GM12878 (cell line): ENCODE results near the gene REEP1. TPM values are rescaled to one million over a fixed set of nuclear protein-coding genes. Genes with fewer than 3 reads are reported as not detected.

Source experiments
- ATAC-seq: fragments of 200-7000 bp; cut with Tn5 transposase; 3 replicates; pipeline ENCODE4 v1.9.1; 2020; ENCODE audit warnings: mild to moderate bottlenecking, moderate library complexity
- BruUV-seq: library from RNA; stranded (reverse); fragments of 400-500 nt; replicated peaks from 2 replicates; lab custom pipeline; 2021; lab: Mats Ljungman, UMichigan
- CTCF ChIA-PET: fragments of 300-600 bp; sonication (Branson Sonifier 250); formaldehyde crosslinking; extraction: SDS; loops from one replicate; lab custom pipeline; 2021; ENCODE audit warnings: inconsistent platforms; lab: Yijun Ruan, JAX
- POLR2A ChIA-PET: fragments of 350-600 bp; formaldehyde crosslinking; extraction: SDS; loops from one replicate; lab custom pipeline; 2021; ENCODE audit warnings: inconsistent platforms; lab: Charles Lee
- RAD21 ChIA-PET: fragments of 300-600 bp; sonication (Branson Sonifier 250); formaldehyde crosslinking; loops from one replicate; lab custom pipeline; 2023; ENCODE audit warnings: antibody characterized with exemption; ENCODE audit not compliant: unreplicated experiment; lab: Charles Lee
- SMC1A ChIA-PET: fragments of 300-600 bp; sonication (Branson Sonifier 250); formaldehyde crosslinking; loops from one replicate; lab custom pipeline; 2023; ENCODE audit not compliant: unreplicated experiment, uncharacterized antibody; lab: Charles Lee
- DNase-seq: peaks from one replicate; pipeline ENCODE4 v3.0.0-alpha.2; 2011; ENCODE audit warnings: low read depth, low spot score
- FAIRE-seq: peaks from 3 replicates; lab custom pipeline; 2011; peaks lifted over from hg19 to GRCh38; lab: Jason Lieb, UNC
- H2AFZ ChIP-seq: 2 replicates; pipeline ENCODE4 v1.6.0; 2011; ENCODE audit warnings: low read depth, low read length, control low read depth; ENCODE audit not compliant: control insufficient read depth
- H3K27ac ChIP-seq: 2 replicates; pipeline ENCODE4 v1.5.1; 2011; ENCODE audit warnings: control low read depth; ENCODE audit not compliant: control insufficient read depth, insufficient read depth
- H3K27me3 ChIP-seq, 2 experiments: replicated peaks in 1 of 2; 2 replicates each; pipeline versions ENCODE4 v1.6.0 to v1.6.1; 2011; ENCODE audit warnings: low read length in 1 of 2; ENCODE audit not compliant: control insufficient read depth in 2 of 2, insufficient read depth in 2 of 2
- H3K36me3 ChIP-seq, 2 experiments: 2 replicates each; pipeline ENCODE4 v1.5.1; 2011; ENCODE audit warnings: low read length in 1 of 2; ENCODE audit not compliant: control insufficient read depth in 2 of 2, insufficient read depth in 2 of 2
- H3K4me1 ChIP-seq: 2 replicates; pipeline ENCODE4 v1.6.1; 2011; ENCODE audit warnings: mild to moderate bottlenecking, low read length, moderate library complexity, mixed read lengths; ENCODE audit not compliant: control insufficient read depth, insufficient read depth
- H3K4me2 ChIP-seq: 2 replicates; pipeline ENCODE4 v1.6.0; 2011; ENCODE audit warnings: control low read depth; ENCODE audit not compliant: control insufficient read depth, insufficient read depth
- H3K4me3 ChIP-seq: fragments of 200-600 bp; sonication (generic); 2 replicates; pipeline ENCODE4 v1.5.1; 2016
- H3K79me2 ChIP-seq: 2 replicates; pipeline ENCODE4 v1.6.0; 2011; ENCODE audit warnings: low read length; ENCODE audit not compliant: control insufficient read depth, insufficient read depth
- H3K9ac ChIP-seq: 2 replicates; pipeline ENCODE4 v1.8.0; 2011; ENCODE audit warnings: low read length, control low read depth, mixed read lengths; ENCODE audit not compliant: control insufficient read depth, insufficient read depth
- H3K9me3 ChIP-seq: replicated peaks from 3 replicates; pipeline ENCODE4 v1.5.1; 2011; ENCODE audit warnings: mild to moderate bottlenecking, low read length; ENCODE audit not compliant: control insufficient read depth, insufficient read depth
- H4K20me1 ChIP-seq: 2 replicates; pipeline ENCODE4 v1.6.0; 2011; ENCODE audit not compliant: control insufficient read depth, insufficient read depth
- SPI1 ChIP-seq: IDR thresholded peaks from 2 replicates; pipeline ENCODE4 v1.6.1; 2011; ENCODE audit warnings: low read depth, mild to moderate bottlenecking, low read length, moderate library complexity, borderline replicate concordance; ENCODE audit not compliant: insufficient read depth
- STAT1 ChIP-seq: fragments of 450-650 bp; conservative IDR thresholded peaks from 2 replicates; pipeline ENCODE4 v1.6.1; 2014; ENCODE audit warnings: antibody characterized with exemption, mild to moderate bottlenecking
- TCF12 ChIP-seq: IDR thresholded peaks from 2 replicates; pipeline ENCODE4 v1.6.1; 2011; ENCODE audit warnings: low read depth, mild to moderate bottlenecking, low read length
- TCF7 ChIP-seq: IDR thresholded peaks from 2 replicates; pipeline ENCODE4 v1.6.1; 2014; ENCODE audit warnings: antibody characterized with exemption, borderline replicate concordance
- WGBS: methylation state at CpG from one replicate; pipeline ENCODE4 v1.1.6; 2016; ENCODE audit warnings: low lambda C conversion rate; ENCODE audit not compliant: insufficient replicate concordance, insufficient coverage; ENCODE audit errors: missing lambda C conversion rate; 5-methylcytosine and 5-hydroxymethylcytosine counted together
- in situ Hi-C: fragments of 300-500 bp; cut with MboI; formaldehyde crosslinking; loops from 9 replicates; pipeline ENCODE4 v1.14.3; 2018; ENCODE audit warnings: mixed read lengths
- intact Hi-C: fragments of 100-400 bp; cut with micrococcal nuclease; formaldehyde crosslinking; loops from one replicate; pipeline ENCODE4 v1.14.2; 2022; ENCODE audit not compliant: unreplicated experiment
- polyA plus RNA-seq, 11 experiments: library from polyadenylated mRNA; depleted of rRNA in 4 of 11; unstranded in 6 of 11; stranded (reverse) in 5 of 11; fragments of >200 nt; fragmentation: Nextera tagmentation in 4 of 11; fragmentation: Illumina TruSeq in 1 of 11; extraction: Ambion mirVana in 4 of 11; extraction: Trizol in 1 of 11; gene quantifications; 1 replicate in 1 of 11; 2 replicates in 10 of 11; pipeline versions ENCODE4 v1.2.1 to v1.2.3, GENCODE V29; 2011 to 2016; ENCODE audit warnings: inconsistent platforms in 2 of 11, missing spikeins in 2 of 11, low read depth in 1 of 11
- total RNA-seq, 4 experiments: library from RNA; depleted of rRNA in 3 of 4; stranded (reverse); fragments of >200 nt in 3 of 4; fragmentation: Illumina TruSeq in 1 of 4; extraction: Trizol in 1 of 4; gene quantifications; 2 replicates each; pipeline versions ENCODE4 v1.2.1 to v1.2.3, GENCODE V29; 2013 to 2021
- TF ChIP-seq, protein P1 (sequence below): fragments of 450-650 bp; IDR thresholded peaks from 2 replicates; pipeline ENCODE4 v1.6.1; 2017; ENCODE audit warnings: mild to moderate bottlenecking

The REEP1 gene
- total and polyA plus RNA-seq, 10 of the 15 experiments (the other 5 are each of a cell fraction or from before 2014, with no cell fraction given), result 0.02 to 0.30 (median 0.09) TPM; not detected in 1

DNA sequence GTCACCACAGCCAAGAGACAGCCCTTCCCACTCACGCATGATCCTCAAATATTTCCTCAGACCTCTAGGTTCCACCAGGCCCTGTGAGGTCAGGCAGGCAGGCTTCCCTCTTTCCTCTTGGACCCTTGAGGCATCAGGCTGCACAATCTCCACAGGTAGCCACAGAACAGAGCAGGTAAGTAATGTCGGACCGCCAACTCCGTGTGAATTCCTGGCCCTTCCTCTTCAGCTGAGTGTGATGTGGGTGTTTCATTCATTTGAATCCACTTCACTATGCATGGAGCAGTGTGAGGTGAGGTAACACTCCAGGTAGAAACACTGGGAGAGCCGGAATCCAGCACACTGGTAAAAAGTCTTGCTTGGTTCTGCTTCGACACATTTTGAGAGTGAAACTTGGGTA is 94.2 kb downstream of the REEP1 start (continued):
- TF ChIP-seq, protein P1, sequence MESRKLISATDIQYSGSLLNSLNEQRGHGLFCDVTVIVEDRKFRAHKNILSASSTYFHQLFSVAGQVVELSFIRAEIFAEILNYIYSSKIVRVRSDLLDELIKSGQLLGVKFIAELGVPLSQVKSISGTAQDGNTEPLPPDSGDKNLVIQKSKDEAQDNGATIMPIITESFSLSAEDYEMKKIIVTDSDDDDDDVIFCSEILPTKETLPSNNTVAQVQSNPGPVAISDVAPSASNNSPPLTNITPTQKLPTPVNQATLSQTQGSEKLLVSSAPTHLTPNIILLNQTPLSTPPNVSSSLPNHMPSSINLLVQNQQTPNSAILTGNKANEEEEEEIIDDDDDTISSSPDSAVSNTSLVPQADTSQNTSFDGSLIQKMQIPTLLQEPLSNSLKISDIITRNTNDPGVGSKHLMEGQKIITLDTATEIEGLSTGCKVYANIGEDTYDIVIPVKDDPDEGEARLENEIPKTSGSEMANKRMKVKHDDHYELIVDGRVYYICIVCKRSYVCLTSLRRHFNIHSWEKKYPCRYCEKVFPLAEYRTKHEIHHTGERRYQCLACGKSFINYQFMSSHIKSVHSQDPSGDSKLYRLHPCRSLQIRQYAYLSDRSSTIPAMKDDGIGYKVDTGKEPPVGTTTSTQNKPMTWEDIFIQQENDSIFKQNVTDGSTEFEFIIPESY, result no peak
- TF ChIP-seq SPI1 (no peak), TCF7 (no peak)
- TF ChIP-seq, all 136 proteins: peak for 0

DNA sequence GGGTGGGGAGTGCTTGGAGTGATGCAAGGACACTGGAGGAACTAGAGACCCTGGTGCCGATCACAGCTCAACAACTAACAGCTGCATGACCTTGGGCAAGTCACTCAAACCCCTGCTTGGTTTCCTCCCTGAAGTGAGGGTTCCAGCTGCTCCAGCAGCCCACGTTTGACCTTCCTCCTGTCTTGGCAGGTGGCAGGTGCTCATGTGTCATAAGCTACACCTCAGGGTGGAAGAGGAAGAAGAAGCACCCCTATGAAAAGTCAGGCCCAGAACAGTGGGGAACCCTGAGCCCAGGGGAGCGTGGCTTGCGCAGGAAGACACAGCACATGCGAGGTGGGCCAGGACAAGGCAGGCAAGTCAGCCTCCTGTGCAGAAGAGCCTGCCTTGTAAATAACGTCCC is 95.8 kb downstream of the REEP1 start:
- CTCF ChIA-PET, result interaction anchor here (1.0 to 1.6 kb wide), 2 partner anchors 8 to 20 kb away, joined by 4 to 6 read pairs; no protein-coding TSS in a partner anchor
- WGBS, result 46% methylated on average over 6 of the region's 6 CpGs
- Histone ChIP-seq H3K4me1 (peaks cover 34% of the 10 kb centered on the region), H3K36me3 (no peaks in the 10 kb centered on the region), H3K27ac (no peak overlapping the region), H3K9me3 (no peaks in the 10 kb centered on the region), H3K4me2 (no peak overlapping the region), H2AFZ (no peak overlapping the region), H3K9ac (no peak overlapping the region), H4K20me1 (no peaks in the 10 kb centered on the region), H3K4me3 (no peak overlapping the region), H3K79me2 (no peaks in the 10 kb centered on the region), H3K27me3 (no peaks in the 10 kb centered on the region)
- DNase-seq (no peak), ATAC-seq (no peak), FAIRE-seq (no peak)
- in situ Hi-C loops, result no loop called here
- RAD21 ChIA-PET, result interaction anchor here (1.5 kb wide), 1 partner anchor 68 kb away, joined by 3 read pairs; no protein-coding TSS in a partner anchor
- SMC1A ChIA-PET, result interaction anchor here (1.5 kb wide), 1 partner anchor 33 kb away, joined by 3 read pairs; no protein-coding TSS in a partner anchor
- TF ChIP-seq TCF12 (peak; percentile 27; the same call in 1 of the 2 replicates), STAT1 (no peak)
- intact Hi-C loops, result no loop called here
- POLR2A ChIA-PET, result interaction anchor here (0.7 kb wide), 1 partner anchor 8 kb away, joined by 3 read pairs; no protein-coding TSS in a partner anchor
- no TSS peak for BruUV-seq
